ENCODE data around the gene GOLGA6L10.

Gene GOLGA6L10

DNA sequence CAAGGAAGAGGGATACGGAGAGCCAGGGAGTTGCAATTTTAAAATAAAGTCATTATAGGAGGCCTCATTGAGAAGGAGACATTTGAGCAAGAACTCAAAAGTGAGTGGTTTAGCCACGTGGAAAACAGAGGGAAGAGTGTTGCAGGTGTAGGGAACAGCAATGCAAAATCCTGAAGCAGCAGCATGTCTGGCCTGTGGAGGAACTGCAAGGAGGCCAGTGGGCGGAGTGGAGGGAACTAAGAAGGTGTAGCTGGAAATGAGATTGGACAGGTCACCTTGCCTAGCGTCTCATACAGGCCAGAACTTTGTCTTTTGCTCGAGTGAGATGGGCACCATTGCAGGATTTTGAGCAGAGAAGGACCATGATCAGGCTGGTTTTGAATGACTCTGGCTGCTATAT lies 51.7 kb downstream of the GOLGA6L10 start:
- no peak for DNase-seq

DNA sequence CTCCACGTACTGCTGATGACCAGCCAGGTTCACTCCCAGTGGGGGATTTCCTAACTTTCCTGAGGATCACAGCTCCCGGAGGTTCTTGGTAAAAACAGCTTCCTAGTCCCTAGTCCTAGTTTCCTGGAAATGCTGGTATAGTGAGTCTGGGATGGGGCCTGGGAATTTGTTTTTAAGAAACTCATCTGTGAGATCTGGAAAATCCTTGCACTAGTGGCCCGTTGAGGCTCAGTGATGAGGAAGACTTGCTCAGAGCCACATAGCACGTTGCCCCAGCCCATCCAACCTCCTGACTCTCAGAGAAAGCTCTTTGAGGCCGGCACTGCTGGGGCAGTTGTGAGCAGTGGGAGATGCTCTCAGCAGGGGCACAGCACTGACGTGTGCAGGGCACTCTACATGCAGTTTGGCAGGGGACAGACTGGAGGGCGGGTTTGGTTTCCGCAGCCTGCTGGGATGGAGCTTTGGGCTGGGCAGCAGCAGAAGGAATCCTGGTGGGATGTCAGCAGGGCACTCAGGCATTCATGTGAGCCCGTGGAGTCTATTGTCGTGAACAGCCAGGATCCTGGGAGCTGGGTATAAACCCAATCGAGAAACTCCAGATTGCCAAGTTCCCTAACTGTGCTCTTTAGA lies 55.1 kb downstream of the GOLGA6L10 start:
- no peak for DNase-seq

- no peak for DNase-seq
Measured at GRCh38 chr15:82292271-82292670, 57.0 kb downstream of the GOLGA6L10 start.
